Activated naive CD8-positive, alpha-beta T cell treated with anti-CD3 and anti-CD28 coated beads, Interleukin-2, amount 10 ng/mL, durations not matched to agents 7 days and 5 days (primary cell): Measurements from ENCODE around the gene HOATZ. TPM values are rescaled to one million over a fixed set of nuclear protein-coding genes. Genes with fewer than 3 reads are reported as not detected.

Experiments used
- ATAC-seq: fragments of 150-1000 bp; cut with Tn5 transposase; one replicate; pipeline ENCODE4 v1.10.0; 2021; ENCODE audit warnings: low read depth, moderate library complexity
- POLR2A ChIA-PET: fragments of 350-600 bp; sonication (Branson Sonifier 250); formaldehyde crosslinking; loops from one replicate; lab custom pipeline; 2021; ENCODE audit warnings: antibody characterized with exemption; lab: Charles Lee
- DNase-seq: peaks from one replicate; pipeline ENCODE4 v3.0.0; 2021
- H3K27ac Mint-ChIP-seq: one replicate; pipeline ENCODE4 v1.8.0; 2022; ENCODE audit warnings: mild to moderate bottlenecking, mixed read lengths
- H3K27me3 Mint-ChIP-seq: one replicate; pipeline ENCODE4 v1.8.0; 2022; ENCODE audit warnings: mild to moderate bottlenecking, moderate library complexity, mixed read lengths
- H3K36me3 Mint-ChIP-seq: one replicate; pipeline ENCODE4 v1.8.0; 2021; ENCODE audit warnings: mild to moderate bottlenecking, mixed read lengths
- H3K4me1 Mint-ChIP-seq: one replicate; pipeline ENCODE4 v1.8.0; 2021; ENCODE audit warnings: mixed read lengths
- H3K4me3 Mint-ChIP-seq: one replicate; pipeline ENCODE4 v1.8.0; 2022; ENCODE audit warnings: mild to moderate bottlenecking, moderate library complexity, mixed read lengths
- H3K9me3 Mint-ChIP-seq: one replicate; pipeline ENCODE4 v1.8.0; 2021; ENCODE audit warnings: mixed read lengths
- total RNA-seq, 2 experiments: library from RNA; stranded (reverse); gene quantifications; one replicate each; pipeline ENCODE4 v1.2.3, GENCODE V29; 2021

The HOATZ gene
- total RNA-seq, 2 experiments from 2014 or later, result not detected

GRCh38 chr11:111526501-111526900 lies 11.9 kb downstream of the HOATZ start:
- peak overlapping the region; percentile 72 for H3K27ac Mint-ChIP-seq
- peaks cover 47% of the 10 kb centered on the region for H3K4me1 Mint-ChIP-seq
- DNase-seq, result no peak

GRCh38 chr11:111527279-111527678 lies 12.7 kb downstream of the HOATZ start:
- no peaks in the 10 kb centered on the region for H3K9me3 Mint-ChIP-seq
- H3K4me1 Mint-ChIP-seq, result peaks cover 54% of the 10 kb centered on the region
- peaks cover 4% of the 10 kb centered on the region for H3K36me3 Mint-ChIP-seq
- POLR2A ChIA-PET, result interaction anchor here (1.7 to 2.6 kb wide), 2 partner anchors 12 to 15 kb away, joined by 8 to 14 read pairs; partner anchors contain the start of genes BTG4 and LAYN
- no peak overlapping the region for H3K27ac Mint-ChIP-seq
- H3K27me3 Mint-ChIP-seq, result no peaks in the 10 kb centered on the region
- H3K4me3 Mint-ChIP-seq, result no peak overlapping the region
- ATAC-seq, result no peak
- DNase-seq, result no peak

More at GRCh38 chr11:111526501-111526900, 11.9 kb downstream of the HOATZ start:
- Mint-ChIP-seq H3K27me3 (no peaks in the 10 kb centered on the region), H3K36me3 (peaks cover 4% of the 10 kb centered on the region), H3K4me3 (peak overlapping the region; percentile 39), H3K9me3 (no peaks in the 10 kb centered on the region)
- peak; percentile 69 for ATAC-seq
- POLR2A ChIA-PET, result interaction anchor here (1.7 to 2.6 kb wide), 2 partner anchors 13 to 14 kb away, joined by 8 to 14 read pairs; partner anchors contain the start of genes BTG4 and LAYN

GRCh38 chr11:111528557-111528956 lies 14.0 kb downstream of the HOATZ start:
- Mint-ChIP-seq H3K27me3 (no peaks in the 10 kb centered on the region), H3K9me3 (no peaks in the 10 kb centered on the region), H3K36me3 (peaks cover 4% of the 10 kb centered on the region), H3K4me1 (peaks cover 56% of the 10 kb centered on the region), H3K27ac (peak overlapping the region; percentile 94), H3K4me3 (peak overlapping the region; percentile 58)
- DNase-seq (no peak), ATAC-seq (peak; percentile 48)
- POLR2A ChIA-PET, result interaction anchor here (1.0 kb wide), 1 partner anchor 10 kb away, joined by 5 read pairs; no protein-coding TSS in a partner anchor

- no peak overlapping the region for H3K4me3 Mint-ChIP-seq
- DNase-seq (no peak), ATAC-seq (no peak)
- peaks cover 4% of the 10 kb centered on the region for H3K36me3 Mint-ChIP-seq
- H3K27ac Mint-ChIP-seq, result no peak overlapping the region
- POLR2A ChIA-PET, result interaction anchor here (1.7 to 5.0 kb wide), 2 partner anchors 10 to 17 kb away, joined by 6 to 40 read pairs; partner anchors contain the start of genes BTG4 and LAYN
- peaks cover 50% of the 10 kb centered on the region for H3K4me1 Mint-ChIP-seq
- peaks cover 8% of the 10 kb centered on the region for H3K27me3 Mint-ChIP-seq
- H3K9me3 Mint-ChIP-seq, result no peaks in the 10 kb centered on the region
Measured at GRCh38 chr11:111530091-111530490, 15.5 kb downstream of the HOATZ start.

- Mint-ChIP-seq H3K36me3 (no peaks in the 10 kb centered on the region), H3K27me3 (peaks cover 12% of the 10 kb centered on the region), H3K4me3 (peak overlapping the region; percentile 24), H3K9me3 (no peaks in the 10 kb centered on the region), H3K4me1 (peaks cover 44% of the 10 kb centered on the region), H3K27ac (peak overlapping the region; percentile 59)
- no peak for ATAC-seq
- DNase-seq, result no peak
- POLR2A ChIA-PET, result interaction anchor here (0.6 to 5.0 kb wide), 5 partner anchors 8 to 152 kb away, joined by 3 to 40 read pairs (median 3); partner anchors contain the start of genes BTG4, LAYN and POU2AF1
Measured at GRCh38 chr11:111531136-111531535, 16.6 kb downstream of the HOATZ start.

GRCh38 chr11:111531687-111532364 lies 17.2 kb downstream of the HOATZ start:
- ATAC-seq (peak; percentile 98), DNase-seq (peak; percentile 56)
- Mint-ChIP-seq H3K9me3 (no peaks in the 10 kb centered on the region), H3K4me1 (peaks cover 39% of the 10 kb centered on the region), H3K36me3 (no peaks in the 10 kb centered on the region), H3K4me3 (peak overlapping the region; percentile 55), H3K27me3 (peaks cover 14% of the 10 kb centered on the region), H3K27ac (peak overlapping the region; percentile 95)
- POLR2A ChIA-PET, result interaction anchor here (0.6 to 5.0 kb wide), 5 partner anchors 8 to 153 kb away, joined by 3 to 40 read pairs (median 3); partner anchors contain the start of genes BTG4, LAYN and POU2AF1

GRCh38 chr11:111532365-111532709 lies 17.8 kb downstream of the HOATZ start:
- Mint-ChIP-seq H3K4me3 (peak overlapping the region; percentile 55), H3K9me3 (no peaks in the 10 kb centered on the region), H3K27ac (peak overlapping the region; percentile 95), H3K36me3 (no peaks in the 10 kb centered on the region), H3K4me1 (peaks cover 41% of the 10 kb centered on the region), H3K27me3 (peaks cover 14% of the 10 kb centered on the region)
- ATAC-seq (peak; percentile 9), DNase-seq (no peak)
- POLR2A ChIA-PET, result interaction anchor here (1.1 to 5.0 kb wide), 4 partner anchors 7 to 20 kb away, joined by 3 to 40 read pairs (median 8); partner anchors contain the start of genes BTG4 and LAYN

- no peak overlapping the region for H3K27ac Mint-ChIP-seq
- H3K4me3 Mint-ChIP-seq, result no peak overlapping the region
- H3K36me3 Mint-ChIP-seq, result no peaks in the 10 kb centered on the region
- H3K27me3 Mint-ChIP-seq, result peaks cover 14% of the 10 kb centered on the region
- H3K4me1 Mint-ChIP-seq, result peaks cover 49% of the 10 kb centered on the region
- DNase-seq (no peak), ATAC-seq (no peak)
- no peaks in the 10 kb centered on the region for H3K9me3 Mint-ChIP-seq
- POLR2A ChIA-PET, result no interaction called here
Measured at GRCh38 chr11:111535281-111535680, 20.7 kb downstream of the HOATZ start.

- no peak overlapping the region for H3K4me3 Mint-ChIP-seq
- H3K4me1 Mint-ChIP-seq, result peaks cover 49% of the 10 kb centered on the region
- peak overlapping the region; percentile 88 for H3K27ac Mint-ChIP-seq
- ATAC-seq (no peak), DNase-seq (no peak)
- H3K36me3 Mint-ChIP-seq, result peaks cover 3% of the 10 kb centered on the region
- H3K9me3 Mint-ChIP-seq, result no peaks in the 10 kb centered on the region
- H3K27me3 Mint-ChIP-seq, result peaks cover 17% of the 10 kb centered on the region
- POLR2A ChIA-PET, result no interaction called here
Measured at GRCh38 chr11:111537336-111537860, 22.8 kb downstream of the HOATZ start.

GRCh38 chr11:111538407-111539114 lies 24.0 kb downstream of the HOATZ start:
- no peaks in the 10 kb centered on the region for H3K9me3 Mint-ChIP-seq
- H3K4me3 Mint-ChIP-seq, result peak overlapping the region; percentile 65
- DNase-seq (no peak), ATAC-seq (peak; percentile 67)
- H3K36me3 Mint-ChIP-seq, result peaks cover 3% of the 10 kb centered on the region
- H3K4me1 Mint-ChIP-seq, result peaks cover 51% of the 10 kb centered on the region
- peaks cover 17% of the 10 kb centered on the region for H3K27me3 Mint-ChIP-seq
- H3K27ac Mint-ChIP-seq, result peak overlapping the region; percentile 88
- POLR2A ChIA-PET, result interaction anchor here (0.6 to 3.6 kb wide), 6 partner anchors 7 to 25 kb away, joined by 3 to 35 read pairs (median 4); partner anchors contain the start of genes BTG4 and HOATZ

- H3K4me3 Mint-ChIP-seq, result peak overlapping the region; percentile 86
- H3K9me3 Mint-ChIP-seq, result no peaks in the 10 kb centered on the region
- peaks cover 10% of the 10 kb centered on the region for H3K36me3 Mint-ChIP-seq
- peak overlapping the region; percentile 88 for H3K27ac Mint-ChIP-seq
- peaks cover 13% of the 10 kb centered on the region for H3K27me3 Mint-ChIP-seq
- ATAC-seq (peak; percentile 54), DNase-seq (peak; percentile 58)
- POLR2A ChIA-PET, result interaction anchor here (0.6 to 3.6 kb wide), 8 partner anchors 8 to 84 kb away, joined by 3 to 35 read pairs (median 4); partner anchors contain the start of genes BTG4 and HOATZ
- H3K4me1 Mint-ChIP-seq, result peaks cover 51% of the 10 kb centered on the region
Measured at GRCh38 chr11:111539426-111540113, 25.0 kb downstream of the HOATZ start.

- Mint-ChIP-seq H3K4me3 (peak within 1 kb of the TSS; percentile 86), H3K27ac (peak within 1 kb of the TSS; percentile 88), H3K4me1 (peaks cover 49% of the 10 kb centered on the region), H3K36me3 (peaks cover 16% of the 10 kb centered on the region), H3K9me3 (no peaks in the 10 kb centered on the region), H3K27me3 (peaks cover 9% of the 10 kb centered on the region)
- POLR2A ChIA-PET, result interaction anchor here (1.6 to 3.6 kb wide), 6 partner anchors 7 to 85 kb away, joined by 6 to 35 read pairs (median 11); partner anchors contain the start of genes BTG4 and HOATZ
- DNase-seq (peak; percentile 84), ATAC-seq (peak; percentile 51)
Measured at GRCh38 chr11:111540114-111540936, 25.7 kb downstream of the HOATZ start, which contains the start of gene LAYN. LAYN (plus strand) TSS chr11:111540720; CDS start chr11:111540844, 124 bp downstream.
